ENCODE data around the gene RUNDC3A. TPM values are rescaled to one million over a fixed set of nuclear protein-coding genes. Genes with fewer than 3 reads are reported as not detected.
"Not testable (repeated sequence)": the region's sequence is repeated elsewhere in the genome, so short reads cannot be mapped to it uniquely, and the experiment has no call there.

RUNDC3A gene
- total RNA-seq, 1 donor from 2014 or later: not detected

- DNase-seq (ENCODE audit: low read depth in 2 of 2): no peak
Observed at GRCh38 chr17:44318077-44318892, 9.9 kb downstream of the RUNDC3A start.

- DNase-seq (ENCODE audit: low read depth in 2 of 2): no peak
Observed at GRCh38 chr17:44320066-44320465, 11.7 kb downstream of the RUNDC3A start.

DNA sequence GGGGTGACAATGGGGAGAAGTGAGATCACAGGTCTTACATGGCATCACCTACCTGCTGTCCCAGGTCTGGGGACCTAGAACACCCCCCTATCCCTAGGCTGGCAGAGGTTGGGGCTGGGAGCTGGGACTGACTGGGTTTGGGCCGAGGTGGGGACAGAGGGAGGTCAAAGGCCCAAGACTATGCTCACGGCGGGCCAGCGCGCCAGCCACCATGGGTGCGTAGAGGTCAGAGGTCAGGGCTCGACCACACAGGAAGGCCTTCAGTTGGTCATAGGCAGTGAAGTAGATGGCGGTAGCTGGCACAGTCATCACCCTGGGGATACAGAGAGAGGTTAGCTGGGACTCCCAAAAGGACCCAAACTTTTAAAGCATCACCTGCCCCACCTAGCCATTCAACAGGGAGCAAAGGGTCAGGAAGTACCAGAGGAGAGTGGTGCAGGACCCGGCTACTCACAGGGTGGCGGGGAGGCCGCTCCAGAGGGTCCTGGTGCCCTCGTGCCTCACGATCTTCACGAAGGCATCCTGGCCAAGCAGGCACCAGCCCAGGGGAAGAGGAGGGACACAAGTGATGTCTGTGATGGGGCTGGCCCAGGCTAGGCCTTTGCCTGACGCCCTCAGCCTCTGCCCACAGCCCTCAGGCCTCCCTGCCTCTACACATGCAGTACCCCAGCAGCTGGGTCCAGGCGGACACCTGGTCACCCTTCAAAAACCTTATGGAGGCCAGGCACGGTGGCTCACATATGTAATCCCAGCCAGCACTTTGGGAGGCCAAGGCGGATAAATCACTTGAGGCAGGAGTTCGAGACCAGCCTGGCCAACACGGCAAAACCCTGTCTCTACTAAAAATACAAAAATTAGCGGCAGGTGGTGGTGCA, 13.1 kb downstream of the RUNDC3A start:
- no peak for DNase-seq (ENCODE audit: low read depth in 2 of 2)

- DNase-seq (ENCODE audit: low read depth in 2 of 2): no peak
Observed at GRCh38 chr17:44322236-44322895, 14.0 kb downstream of the RUNDC3A start.

DNA sequence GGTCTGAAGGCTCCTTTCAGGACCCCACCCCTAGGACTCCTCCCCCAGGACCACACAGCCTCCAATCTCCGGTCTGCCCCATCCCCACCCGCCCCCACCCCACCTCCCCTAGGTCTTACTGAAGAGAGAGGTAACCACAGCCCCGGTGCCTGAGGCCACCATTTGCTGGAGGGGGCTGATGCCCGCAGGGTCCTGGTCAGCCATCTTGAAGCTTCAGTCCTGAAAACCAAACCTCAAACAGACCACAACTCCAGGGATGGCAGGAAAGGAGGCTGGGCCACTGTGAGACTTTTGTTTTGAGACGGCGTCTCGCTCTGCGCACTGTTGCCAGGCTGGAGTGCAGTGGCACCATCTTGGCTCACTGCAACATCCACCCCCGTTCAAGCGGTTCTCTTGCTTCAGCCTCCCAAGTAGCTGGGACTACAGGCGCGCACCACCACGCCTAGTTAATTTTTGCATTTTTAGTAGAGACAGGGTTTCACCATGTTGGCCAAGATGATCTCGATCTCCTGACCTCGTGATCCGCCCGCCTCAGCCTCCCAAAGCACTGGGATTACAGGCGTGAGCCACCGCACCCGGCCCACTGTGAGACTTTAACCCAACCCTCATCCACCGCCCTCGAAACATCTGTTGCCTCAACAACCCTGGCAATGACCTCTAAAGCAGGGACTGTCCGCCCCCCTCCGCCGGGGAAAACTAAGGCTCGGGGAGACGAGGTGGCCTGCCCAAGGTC, 15.1 kb downstream of the RUNDC3A start:
- no peak for DNase-seq (ENCODE audit: low read depth in 2 of 2)

- DNase-seq (ENCODE audit: low read depth in 2 of 2): peak in 1 of 2 donors; percentile 16
Observed at GRCh38 chr17:44324092-44324570, 15.7 kb downstream of the RUNDC3A start.

DNA sequence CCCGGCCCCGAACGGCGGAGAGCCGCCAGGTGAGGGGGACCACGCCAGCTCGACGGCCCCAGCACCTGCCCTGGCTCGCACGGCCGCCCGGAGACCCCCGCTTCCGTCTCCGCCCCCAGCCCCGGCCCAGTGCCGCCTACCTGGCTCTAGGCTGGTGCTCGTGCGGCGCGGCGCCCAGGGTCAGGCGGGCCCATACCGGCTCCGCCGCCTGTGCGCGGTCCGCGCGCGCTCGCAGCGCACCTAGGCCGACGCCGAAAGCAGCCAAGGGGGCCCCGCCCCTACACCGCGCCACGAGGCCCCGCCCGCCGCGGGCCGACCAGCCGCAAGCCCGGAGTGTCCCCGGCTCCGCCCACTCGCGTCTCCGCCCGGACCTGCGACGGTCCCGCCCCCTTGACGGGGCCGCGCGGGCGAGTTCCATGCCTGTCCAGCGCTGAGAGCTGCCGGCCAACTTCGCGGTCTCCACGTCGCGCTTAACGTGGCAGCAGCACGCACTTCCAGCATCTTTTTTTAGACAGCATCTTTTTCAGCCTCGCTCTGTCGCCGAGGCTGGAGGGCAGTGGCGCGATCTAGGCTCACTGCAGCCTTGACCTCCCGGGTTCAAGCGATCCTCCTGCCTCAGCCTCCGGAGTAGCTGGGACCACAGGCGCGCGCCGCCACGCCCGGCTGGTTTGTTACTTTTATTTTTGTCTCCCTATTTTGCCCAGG, 16.3 kb downstream of the RUNDC3A start, which contains the start of gene SLC25A39:
SLC25A39 (minus strand) TSS at position 253 of the 705 bp plus-strand sequence. CDS start 1,261 bp downstream, outside the sequence.
- peak; percentile 96 to 97 for DNase-seq (ENCODE audit: low read depth in 2 of 2)

DNA sequence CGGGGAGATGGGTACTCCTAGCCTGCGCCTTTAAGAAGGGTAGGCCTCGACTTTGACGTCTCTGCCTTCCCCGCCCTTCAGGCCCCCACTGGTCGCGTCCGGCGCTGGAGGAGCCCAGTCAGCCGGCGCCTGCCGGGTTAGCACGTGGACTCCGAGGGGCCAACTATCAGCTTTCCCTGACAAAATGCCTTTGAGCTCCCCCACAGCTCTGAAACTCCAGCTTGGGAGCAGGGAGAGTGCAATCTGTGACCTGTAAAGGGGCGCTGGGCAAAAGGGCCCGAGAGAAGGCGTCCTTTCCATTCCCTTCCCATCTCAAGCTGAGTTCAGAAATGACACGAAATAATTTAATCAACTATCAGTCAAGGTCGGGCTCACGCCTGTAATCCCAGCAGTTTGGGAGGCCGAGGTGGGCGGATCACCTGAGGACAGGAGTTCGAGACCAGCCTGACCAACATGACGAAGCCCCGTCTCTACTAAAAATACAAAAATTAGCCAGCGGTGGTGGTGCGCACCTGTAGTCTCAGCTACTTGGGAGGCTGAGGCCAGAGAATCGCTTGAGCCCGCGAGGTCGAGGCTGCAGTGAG, 18.6 kb downstream of the RUNDC3A start:
- peak; percentile 98 for DNase-seq (ENCODE audit: low read depth in 2 of 2)

DNA sequence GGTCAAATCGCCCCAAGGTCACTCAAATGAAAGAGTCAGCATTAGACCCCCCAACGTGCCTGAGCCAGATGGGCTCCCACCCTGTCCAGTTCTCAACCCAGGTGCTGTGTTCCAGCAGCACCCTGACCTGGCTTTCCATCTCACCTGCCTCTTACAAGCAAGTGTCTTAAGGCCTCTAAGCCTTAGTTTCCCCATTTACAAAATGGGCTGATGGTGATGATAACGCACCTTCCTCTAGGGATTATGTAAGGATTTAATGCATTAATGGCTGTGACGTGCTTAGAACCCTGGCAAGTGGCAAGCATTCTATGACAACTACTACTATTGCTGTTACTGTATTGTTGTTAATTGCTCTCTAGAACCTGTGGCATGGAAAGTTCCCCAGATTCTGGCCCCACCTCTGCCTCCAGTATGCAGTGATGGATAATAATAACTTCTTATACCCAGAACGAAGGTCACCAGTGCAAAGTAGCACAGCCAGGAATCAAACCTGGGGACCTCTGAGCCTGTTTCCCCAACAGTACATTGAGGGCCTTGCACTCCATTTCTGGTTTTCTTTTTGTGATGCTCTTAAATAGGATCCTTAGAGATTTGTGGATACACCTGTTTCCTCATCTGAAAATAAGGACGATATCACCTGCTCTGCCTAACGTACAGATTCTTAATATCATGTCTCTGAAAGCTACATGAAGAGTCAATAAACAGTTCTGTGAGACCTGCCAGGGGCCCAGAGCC, 19.5 kb downstream of the RUNDC3A start:
- DNase-seq (ENCODE audit: low read depth in 2 of 2): no peak

DNA sequence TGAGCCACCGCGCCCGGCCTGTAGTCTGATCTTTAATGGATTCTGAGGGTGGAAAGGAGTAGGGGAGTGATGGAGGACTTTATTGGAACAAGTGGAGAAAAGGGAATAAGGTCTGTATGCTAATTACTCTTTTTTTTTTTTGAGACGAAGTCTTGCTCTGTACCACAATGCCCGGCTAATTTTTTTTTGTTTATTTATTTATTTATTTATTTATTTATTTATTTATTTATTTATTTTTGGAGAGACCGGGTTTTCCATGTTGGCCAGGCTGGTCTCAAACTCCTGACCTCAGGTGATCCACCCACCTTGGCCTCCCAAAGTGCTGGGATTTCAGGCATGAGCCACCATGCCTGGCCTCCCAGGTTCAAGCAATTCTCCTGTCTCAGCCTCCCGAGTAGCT, 21.1 kb downstream of the RUNDC3A start:
- DNase-seq (ENCODE audit: low read depth in 2 of 2): not testable (repeated sequence)

DNA sequence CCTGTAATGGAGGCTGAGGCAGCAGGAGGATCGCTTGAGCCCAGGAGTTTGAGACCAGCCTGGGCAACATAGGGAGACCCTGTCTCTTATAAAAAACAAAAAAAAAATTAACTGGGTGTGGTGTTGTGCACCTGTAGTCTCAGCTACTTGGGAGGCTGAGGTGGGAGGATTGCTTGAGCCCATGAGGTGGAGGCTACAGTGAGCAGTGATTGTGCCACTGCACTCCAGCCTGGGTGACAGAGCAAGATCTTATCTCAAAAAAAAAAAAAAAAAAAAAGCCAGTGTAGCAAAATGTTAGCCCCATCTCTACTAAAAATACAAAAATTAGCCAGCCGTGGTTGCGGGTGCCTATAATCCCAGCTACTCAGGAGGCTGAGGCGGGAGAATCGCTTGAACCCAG, 21.9 kb downstream of the RUNDC3A start:
- not testable (repeated sequence) for DNase-seq (ENCODE audit: low read depth in 2 of 2)

- peak; percentile 75 to 88 for DNase-seq (ENCODE audit: low read depth in 2 of 2)
Observed at GRCh38 chr17:44331249-44331760, 22.9 kb downstream of the RUNDC3A start.

DNA sequence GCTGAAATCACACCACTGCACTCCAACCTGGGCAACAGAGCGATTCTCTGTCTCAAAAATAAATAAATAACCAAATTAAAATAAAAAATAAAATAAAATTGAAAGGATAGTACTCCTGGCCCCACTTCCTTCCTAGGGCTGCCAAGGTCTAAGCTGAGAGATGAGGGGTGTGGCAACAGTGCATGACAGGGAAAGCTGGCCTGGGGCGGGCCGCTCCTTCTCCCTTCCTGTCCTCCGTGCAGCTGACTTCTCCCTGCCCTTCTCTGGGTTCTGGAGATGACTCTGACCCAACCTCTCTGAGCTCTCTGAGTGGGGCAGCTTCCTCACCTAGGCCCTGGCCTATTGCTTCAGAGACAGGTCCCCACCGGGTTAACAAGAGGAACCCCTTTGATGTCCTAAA, 25.0 kb downstream of the RUNDC3A start:
- no peak for DNase-seq (ENCODE audit: low read depth in 2 of 2)

DNA sequence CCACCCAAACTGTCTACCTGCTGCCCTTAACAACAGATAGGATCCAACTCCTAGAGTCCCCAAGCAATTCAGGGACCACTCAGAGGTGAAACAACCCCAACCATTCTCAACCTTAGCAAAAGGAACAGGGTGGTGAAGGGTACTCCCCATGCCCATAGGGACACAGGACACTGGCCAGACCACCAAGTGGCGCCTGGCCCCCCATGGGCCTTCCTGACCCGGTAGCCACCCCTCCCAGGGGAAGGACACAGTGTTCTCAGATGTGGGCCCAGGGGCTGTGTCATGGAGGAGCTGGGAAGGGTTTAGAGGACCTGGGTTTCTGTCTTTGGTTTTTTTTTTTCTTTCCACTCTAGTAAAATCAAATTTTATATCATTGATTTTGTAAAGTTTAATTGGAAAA, 25.9 kb downstream of the RUNDC3A start:
- DNase-seq (ENCODE audit: low read depth in 2 of 2): no peak

GRCh38 chr17:44334727-44335126, 26.3 kb downstream of the RUNDC3A start:
- DNase-seq (ENCODE audit: low read depth in 2 of 2): no peak

DNA sequence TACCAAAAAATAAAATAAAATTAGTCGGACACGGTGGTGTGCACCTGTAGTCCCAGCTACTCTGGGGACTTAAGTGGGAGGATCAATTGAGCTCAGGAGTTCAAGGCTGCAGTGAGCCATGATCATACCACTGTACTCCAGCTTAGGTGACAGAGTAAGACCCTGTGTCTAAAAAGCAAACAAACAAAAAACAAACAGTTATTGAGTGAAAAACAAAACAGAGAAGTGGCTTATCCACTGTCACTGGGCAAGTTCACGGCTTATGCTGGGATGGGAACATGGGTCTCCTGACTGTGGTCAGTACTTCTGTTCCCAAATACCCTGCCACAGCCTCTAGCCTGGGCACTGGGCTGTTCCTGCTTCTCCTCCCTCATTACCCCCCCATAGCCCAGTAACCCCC, 27.2 kb downstream of the RUNDC3A start:
- no peak for DNase-seq (ENCODE audit: low read depth in 2 of 2)

- no peak for DNase-seq (ENCODE audit: low read depth in 2 of 2)
Observed at GRCh38 chr17:44335968-44336367, 27.6 kb downstream of the RUNDC3A start.

DNA sequence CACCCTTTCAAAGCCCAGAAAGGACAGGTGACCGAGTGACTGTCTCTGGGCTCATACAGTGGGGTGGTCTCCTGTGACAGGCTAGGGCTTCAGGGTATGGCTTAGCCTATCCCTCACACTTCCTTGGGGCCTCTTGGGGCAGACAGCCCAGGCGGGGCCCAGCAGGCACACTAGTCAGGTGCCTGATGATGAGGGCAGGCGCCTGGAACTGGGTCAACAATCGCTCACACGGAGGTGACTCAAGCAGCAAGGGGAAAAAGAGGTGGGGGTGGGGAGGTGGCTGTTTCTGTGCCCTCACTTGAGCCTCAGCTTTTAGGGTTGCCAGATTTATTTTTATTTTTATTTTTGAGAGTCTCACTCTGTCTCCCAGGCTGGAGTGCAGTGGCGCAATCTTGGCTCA, 30.3 kb downstream of the RUNDC3A start:
- no peak for DNase-seq (ENCODE audit: low read depth in 2 of 2)

DNA sequence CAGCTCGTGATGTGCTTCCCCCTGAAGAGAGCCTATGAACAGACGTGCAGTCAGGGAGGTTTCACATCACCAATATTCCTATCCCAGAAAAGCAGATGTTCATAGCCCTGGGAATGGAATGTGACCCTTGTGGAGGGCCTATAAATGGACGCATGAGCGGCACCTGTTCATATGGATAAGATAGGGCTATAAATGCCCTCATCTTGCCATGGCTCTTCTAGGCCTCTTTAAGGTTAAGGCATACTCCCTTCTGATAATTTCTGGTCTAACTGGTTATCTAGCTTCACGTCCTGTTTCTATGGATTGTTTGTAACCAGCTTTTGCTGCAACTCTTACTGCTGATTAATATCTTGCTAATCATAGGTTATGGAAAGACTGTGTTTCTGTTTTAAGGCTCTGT, 32.2 kb downstream of the RUNDC3A start:
- not testable (repeated sequence) for DNase-seq (ENCODE audit: low read depth in 2 of 2)

Measured in lung microvascular endothelial cell (primary cell).